Measurements from ENCODE around the gene FCER1G.

- TF ChIP-seq, protein P1, sequence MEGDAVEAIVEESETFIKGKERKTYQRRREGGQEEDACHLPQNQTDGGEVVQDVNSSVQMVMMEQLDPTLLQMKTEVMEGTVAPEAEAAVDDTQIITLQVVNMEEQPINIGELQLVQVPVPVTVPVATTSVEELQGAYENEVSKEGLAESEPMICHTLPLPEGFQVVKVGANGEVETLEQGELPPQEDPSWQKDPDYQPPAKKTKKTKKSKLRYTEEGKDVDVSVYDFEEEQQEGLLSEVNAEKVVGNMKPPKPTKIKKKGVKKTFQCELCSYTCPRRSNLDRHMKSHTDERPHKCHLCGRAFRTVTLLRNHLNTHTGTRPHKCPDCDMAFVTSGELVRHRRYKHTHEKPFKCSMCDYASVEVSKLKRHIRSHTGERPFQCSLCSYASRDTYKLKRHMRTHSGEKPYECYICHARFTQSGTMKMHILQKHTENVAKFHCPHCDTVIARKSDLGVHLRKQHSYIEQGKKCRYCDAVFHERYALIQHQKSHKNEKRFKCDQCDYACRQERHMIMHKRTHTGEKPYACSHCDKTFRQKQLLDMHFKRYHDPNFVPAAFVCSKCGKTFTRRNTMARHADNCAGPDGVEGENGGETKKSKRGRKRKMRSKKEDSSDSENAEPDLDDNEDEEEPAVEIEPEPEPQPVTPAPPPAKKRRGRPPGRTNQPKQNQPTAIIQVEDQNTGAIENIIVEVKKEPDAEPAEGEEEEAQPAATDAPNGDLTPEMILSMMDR (IDR thresholded peaks at IDR 0.05; ENCODE audit: low read depth, low read length, missing input control) = no peak
- TF ChIP-seq SP1 (IDR thresholded peaks at IDR 0.05) (no peak), EGR1 (IDR thresholded peaks at IDR 0.05; ENCODE audit: low read depth in 2 of 2) (no peak), TAF1 (conservative IDR thresholded peaks at IDR 0.05) (no peak), MAX (IDR thresholded peaks at IDR 0.05) (no peak), FOXA1 (IDR thresholded peaks at IDR 0.05) (no peak)
These were observed 12.9 kb downstream of the FCER1G start for GRCh38 chr1:161228032-161228431.
